ENCODE data around the gene AKAP6. TPM values are rescaled to one million over a fixed set of nuclear protein-coding genes. Genes with fewer than 3 reads are reported as not detected.
"Not testable (repeated sequence)": the region's sequence is repeated elsewhere in the genome, so short reads cannot be mapped to it uniquely, and the experiment has no call there.

Gene AKAP6
- total RNA-seq, 1 donor from 2014 or later = 8.5 TPM

DNA sequence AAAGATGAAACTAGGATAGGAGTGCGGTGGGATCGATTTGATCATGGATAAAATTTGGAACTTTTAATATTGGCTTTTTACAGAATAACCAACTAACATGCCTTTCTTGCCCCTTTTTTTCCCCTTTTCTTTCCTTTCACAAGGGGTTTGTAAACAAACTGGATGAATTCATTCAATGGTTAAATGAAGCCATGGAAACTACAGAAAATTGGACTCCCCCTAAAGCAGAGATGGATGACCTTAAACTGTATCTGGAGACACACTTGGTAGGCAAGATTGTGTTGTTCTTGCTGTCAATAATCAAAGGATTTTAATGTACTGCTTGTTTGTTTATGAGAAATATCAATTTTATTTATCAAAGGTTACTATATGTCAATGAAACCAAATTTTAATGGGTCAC is 247.9 kb downstream of the AKAP6 start:
- no peaks in the 10 kb centered on the region for H3K9me3 Mint-ChIP-seq

DNA sequence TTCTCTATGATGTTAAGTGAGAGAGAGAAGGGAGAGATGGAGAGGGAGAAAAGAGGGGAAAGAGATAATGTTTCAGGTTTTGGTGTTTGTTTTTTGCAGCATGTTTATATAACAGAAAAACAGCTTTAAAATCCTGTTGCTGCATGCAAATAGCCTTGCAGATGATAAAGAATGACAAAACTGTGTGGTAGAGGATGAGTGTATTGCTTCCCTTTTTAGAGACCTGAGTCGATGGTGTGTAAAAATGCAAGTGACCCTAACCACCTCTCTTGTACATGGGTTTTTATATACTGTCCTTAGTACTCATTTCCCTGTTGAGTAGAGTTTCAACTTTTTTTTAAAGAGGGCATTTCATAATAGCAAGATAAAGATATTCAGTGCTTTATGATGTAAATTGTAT is 249.1 kb downstream of the AKAP6 start:
- TF ChIP-seq, protein P1, sequence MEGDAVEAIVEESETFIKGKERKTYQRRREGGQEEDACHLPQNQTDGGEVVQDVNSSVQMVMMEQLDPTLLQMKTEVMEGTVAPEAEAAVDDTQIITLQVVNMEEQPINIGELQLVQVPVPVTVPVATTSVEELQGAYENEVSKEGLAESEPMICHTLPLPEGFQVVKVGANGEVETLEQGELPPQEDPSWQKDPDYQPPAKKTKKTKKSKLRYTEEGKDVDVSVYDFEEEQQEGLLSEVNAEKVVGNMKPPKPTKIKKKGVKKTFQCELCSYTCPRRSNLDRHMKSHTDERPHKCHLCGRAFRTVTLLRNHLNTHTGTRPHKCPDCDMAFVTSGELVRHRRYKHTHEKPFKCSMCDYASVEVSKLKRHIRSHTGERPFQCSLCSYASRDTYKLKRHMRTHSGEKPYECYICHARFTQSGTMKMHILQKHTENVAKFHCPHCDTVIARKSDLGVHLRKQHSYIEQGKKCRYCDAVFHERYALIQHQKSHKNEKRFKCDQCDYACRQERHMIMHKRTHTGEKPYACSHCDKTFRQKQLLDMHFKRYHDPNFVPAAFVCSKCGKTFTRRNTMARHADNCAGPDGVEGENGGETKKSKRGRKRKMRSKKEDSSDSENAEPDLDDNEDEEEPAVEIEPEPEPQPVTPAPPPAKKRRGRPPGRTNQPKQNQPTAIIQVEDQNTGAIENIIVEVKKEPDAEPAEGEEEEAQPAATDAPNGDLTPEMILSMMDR (IDR thresholded peaks at IDR 0.05; ENCODE audit: unreplicated experiment) = no peak
- no peak for DNase-seq (ENCODE audit: low spot score in 2 of 2, unreplicated experiment in 2 of 2)
- H3K27ac Mint-ChIP-seq = no peak overlapping the region
- H3K9me3 Mint-ChIP-seq = no peaks in the 10 kb centered on the region
- H3K36me3 Mint-ChIP-seq = no peaks in the 10 kb centered on the region
- H3K4me1 Mint-ChIP-seq = peaks cover 4% of the 10 kb centered on the region
- H3K27me3 Mint-ChIP-seq (ENCODE audit: low read depth) = peaks cover 11% of the 10 kb centered on the region
- H3K4me3 Mint-ChIP-seq = no peak overlapping the region

More for the DNA sequence above, 247.9 kb downstream of the AKAP6 start:
- H3K4me1 Mint-ChIP-seq = peaks cover 12% of the 10 kb centered on the region
- TF ChIP-seq, protein P1 (IDR thresholded peaks at IDR 0.05; ENCODE audit: unreplicated experiment) = no peak
- no peak for DNase-seq (ENCODE audit: low spot score in 2 of 2, unreplicated experiment in 2 of 2)
- no peak overlapping the region for H3K4me3 Mint-ChIP-seq
- no peak overlapping the region for H3K27ac Mint-ChIP-seq
- H3K36me3 Mint-ChIP-seq = no peaks in the 10 kb centered on the region
- H3K27me3 Mint-ChIP-seq (ENCODE audit: low read depth) = peaks cover 11% of the 10 kb centered on the region

DNA sequence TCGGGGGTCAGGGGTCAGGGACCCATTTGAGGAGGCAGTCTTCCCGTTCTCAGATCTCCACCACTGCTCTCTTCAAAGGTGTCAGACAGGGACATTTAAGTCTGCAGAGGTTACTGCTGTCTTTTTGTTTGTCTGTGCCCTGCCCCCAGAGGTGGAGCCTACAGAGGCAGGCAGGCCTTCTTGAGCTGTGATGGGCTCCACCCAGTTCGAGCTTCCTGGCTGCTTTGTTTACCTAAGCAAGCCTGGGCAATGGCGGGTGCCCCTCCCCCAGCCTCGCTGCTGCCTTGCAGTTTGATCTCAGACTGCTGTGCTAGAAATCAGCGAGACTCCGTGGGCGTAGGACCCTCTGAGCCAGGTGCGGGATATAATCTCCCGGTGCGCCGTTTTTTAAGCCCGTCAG is 254.3 kb downstream of the AKAP6 start:
- H3K36me3 Mint-ChIP-seq; H3K4me1 Mint-ChIP-seq; H3K27ac Mint-ChIP-seq; H3K27me3 Mint-ChIP-seq (ENCODE audit: low read depth); DNase-seq (ENCODE audit: low spot score in 2 of 2, unreplicated experiment in 2 of 2); H3K4me3 Mint-ChIP-seq: not testable (repeated sequence)
- peaks cover 35% of the 10 kb centered on the region for H3K9me3 Mint-ChIP-seq

DNA sequence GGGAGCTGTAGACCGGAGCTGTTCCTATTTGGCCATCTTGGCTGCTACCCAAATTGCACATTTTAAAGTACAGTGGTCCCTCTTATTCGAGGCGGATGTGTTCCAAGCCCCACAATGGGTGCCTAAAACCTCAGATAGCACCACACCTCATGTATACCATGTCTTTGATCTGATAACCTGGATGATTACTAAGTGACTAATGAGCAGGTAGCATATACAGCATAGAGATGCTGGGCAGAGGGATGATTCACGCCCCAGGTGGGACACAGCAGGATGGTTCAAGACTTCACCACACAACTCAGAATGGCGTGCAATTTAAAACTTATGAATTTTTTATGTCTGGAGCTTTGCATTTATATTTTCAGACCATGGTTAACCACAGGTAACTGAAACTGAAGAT is 255.0 kb downstream of the AKAP6 start:
- Mint-ChIP-seq H3K27ac (no peak overlapping the region), H3K4me1 (peaks cover under 1% of the 10 kb centered on the region), H3K9me3 (peaks cover 36% of the 10 kb centered on the region), H3K27me3 (ENCODE audit: low read depth) (no peaks in the 10 kb centered on the region), H3K36me3 (peaks cover 4% of the 10 kb centered on the region), H3K4me3 (no peak overlapping the region)
- TF ChIP-seq, protein P1 (IDR thresholded peaks at IDR 0.05; ENCODE audit: unreplicated experiment) = no peak
- DNase-seq (ENCODE audit: low spot score in 2 of 2, unreplicated experiment in 2 of 2) = no peak

DNA sequence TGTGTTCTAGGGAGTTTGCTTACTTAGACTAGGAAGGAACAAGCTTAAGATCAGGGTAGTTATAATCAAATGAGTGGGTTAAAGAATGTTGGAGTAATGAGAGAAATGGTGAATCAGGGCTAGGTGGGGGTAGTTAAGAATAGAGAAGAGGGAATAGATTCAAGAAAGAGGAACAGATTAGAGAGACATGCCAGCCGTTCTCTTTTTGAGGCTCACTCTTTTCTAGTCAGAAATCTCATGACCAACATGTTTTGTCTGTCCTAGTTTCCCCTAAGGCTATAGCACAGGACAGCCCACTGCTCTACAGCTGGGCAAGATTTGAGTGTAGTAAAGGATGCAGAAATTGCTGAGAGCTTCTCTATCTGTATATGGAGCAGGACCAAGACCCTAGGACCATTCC is 258.4 kb downstream of the AKAP6 start:
- Mint-ChIP-seq H3K4me3 (no peak overlapping the region), H3K9me3 (peaks cover 36% of the 10 kb centered on the region), H3K27me3 (ENCODE audit: low read depth) (no peaks in the 10 kb centered on the region), H3K36me3 (peaks cover 4% of the 10 kb centered on the region), H3K27ac (no peak overlapping the region), H3K4me1 (peaks cover 14% of the 10 kb centered on the region)
- no peak for DNase-seq (ENCODE audit: low spot score in 2 of 2, unreplicated experiment in 2 of 2)
- TF ChIP-seq, protein P1 (IDR thresholded peaks at IDR 0.05; ENCODE audit: unreplicated experiment) = no peak

DNA sequence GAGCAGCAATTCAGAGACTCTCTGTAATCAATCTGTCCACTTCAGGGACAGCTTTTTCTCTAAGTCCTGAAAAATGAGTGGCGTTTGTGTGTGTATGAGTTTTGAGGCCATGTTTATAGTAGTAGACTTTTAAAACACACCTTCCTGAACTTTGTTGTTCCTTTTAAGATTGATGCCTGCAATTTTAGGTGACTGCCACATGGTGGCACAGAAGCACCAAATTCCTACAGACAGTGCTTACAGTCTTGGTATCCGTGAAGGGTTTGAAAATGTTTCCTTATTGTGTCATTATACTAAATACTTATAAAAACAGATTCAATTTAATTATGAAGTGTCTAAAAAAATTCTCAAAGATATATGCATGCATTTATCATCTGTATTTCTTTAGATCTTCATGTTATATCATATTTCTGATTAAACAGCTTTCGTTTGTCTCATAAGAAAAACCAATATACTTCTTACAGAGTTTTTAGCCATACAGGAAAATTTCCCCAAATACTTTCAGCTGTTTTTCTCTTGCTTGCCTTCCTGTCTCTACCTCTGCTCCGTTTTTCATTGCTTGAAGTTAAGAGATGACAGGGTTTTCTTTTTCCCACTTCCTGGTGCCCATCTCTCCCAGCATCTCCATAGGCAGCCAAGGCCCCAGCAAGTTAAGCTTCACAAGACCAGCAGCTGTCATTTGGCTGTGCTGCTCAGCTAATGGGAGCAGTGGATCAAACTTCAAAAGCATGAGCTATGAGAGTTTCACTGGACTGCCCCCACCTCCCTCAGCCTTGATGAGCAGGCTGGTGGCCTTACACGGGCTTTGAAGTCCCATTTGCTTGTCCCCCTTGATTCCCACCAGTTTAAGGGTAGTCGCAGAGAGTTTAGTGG is 259.6 kb downstream of the AKAP6 start:
- H3K4me1 Mint-ChIP-seq = peaks cover 22% of the 10 kb centered on the region
- no peak overlapping the region for H3K27ac Mint-ChIP-seq
- no peaks in the 10 kb centered on the region for H3K27me3 Mint-ChIP-seq (ENCODE audit: low read depth)
- DNase-seq (ENCODE audit: low spot score in 2 of 2, unreplicated experiment in 2 of 2) = no peak
- H3K36me3 Mint-ChIP-seq = peaks cover 4% of the 10 kb centered on the region
- H3K4me3 Mint-ChIP-seq = no peak overlapping the region
- peaks cover 36% of the 10 kb centered on the region for H3K9me3 Mint-ChIP-seq
- TF ChIP-seq, protein P1 (IDR thresholded peaks at IDR 0.05; ENCODE audit: unreplicated experiment) = peak; percentile 52

Data from mesothelial cell of epicardium (in vitro differentiated cells).